Endodermal cell (in vitro differentiated cells): ENCODE data around the gene DLGAP1. TPM values are rescaled to one million over a fixed set of nuclear protein-coding genes. Genes with fewer than 3 reads are reported as not detected.

Experiments
- DNase-seq: peaks from one replicate; pipeline ENCODE4 v3.0.0-alpha.2; 2017
- H3K27ac ChIP-seq: 2 replicates; pipeline ENCODE4 v1.5.1; 2013; ENCODE audit warnings: mild to moderate bottlenecking, low read depth, low read length, moderate library complexity
- H3K27me3 ChIP-seq: 2 replicates; pipeline ENCODE4 v1.6.1; 2013; ENCODE audit warnings: mild to moderate bottlenecking, low read length, moderate library complexity; ENCODE audit not compliant: insufficient read depth, control insufficient read depth, poor library complexity, severe bottlenecking
- H3K36me3 ChIP-seq: 2 replicates; pipeline ENCODE4 v1.7.0; 2013; ENCODE audit warnings: mild to moderate bottlenecking, low read length, moderate library complexity; ENCODE audit not compliant: control insufficient read depth, insufficient read depth
- H3K4me1 ChIP-seq: one replicate; pipeline ENCODE4 v1.7.0; 2013; ENCODE audit warnings: low read length; ENCODE audit not compliant: control insufficient read depth, insufficient read depth
- H3K4me3 ChIP-seq: 2 replicates; pipeline ENCODE4 v1.5.1; 2013; ENCODE audit warnings: mild to moderate bottlenecking, low read length, moderate library complexity
- H3K9ac ChIP-seq: 2 replicates; pipeline ENCODE4 v1.6.1; 2013; ENCODE audit warnings: mild to moderate bottlenecking, low read length, moderate library complexity; ENCODE audit not compliant: poor library complexity, severe bottlenecking; ENCODE audit errors: extremely low read depth
- H3K9me3 ChIP-seq: 2 replicates; pipeline ENCODE4 v1.6.1; 2013; ENCODE audit warnings: mild to moderate bottlenecking, low read length, moderate library complexity; ENCODE audit not compliant: control insufficient read depth
- H3K27ac Mint-ChIP-seq: 2 replicates; pipeline ENCODE4 v1.8.0; 2020; ENCODE audit warnings: mixed read lengths
- H3K27me3 Mint-ChIP-seq: 2 replicates; pipeline ENCODE4 v1.8.0; 2021; ENCODE audit warnings: mild to moderate bottlenecking, mixed read lengths; ENCODE audit not compliant: insufficient read depth
- H3K36me3 Mint-ChIP-seq: 2 replicates; pipeline ENCODE4 v1.8.0; 2020; ENCODE audit warnings: low read depth, mixed read lengths
- H3K4me1 Mint-ChIP-seq: 2 replicates; pipeline ENCODE4 v1.8.0; 2020; ENCODE audit warnings: mixed read lengths
- H3K4me3 Mint-ChIP-seq: 2 replicates; pipeline ENCODE4 v1.8.0; 2020; ENCODE audit warnings: mild to moderate bottlenecking, moderate library complexity, mixed read lengths
- H3K9me3 Mint-ChIP-seq: 2 replicates; pipeline ENCODE4 v1.8.0; 2020; ENCODE audit warnings: mild to moderate bottlenecking, mixed read lengths
- CTCF ChIP-seq: fragments of 200-600 bp; sonication (generic); conservative IDR thresholded peaks from 2 replicates; pipeline ENCODE4 v1.5.0; 2021; ENCODE audit warnings: antibody characterized with exemption, mild to moderate bottlenecking
- WGBS, 2 experiments: methylation state at CpG; one replicate each; pipeline versions ENCODE4 v1.1.5 to v1.1.7; 2013; ENCODE audit warnings: missing lambda C conversion rate in 2 of 2, mixed read lengths in 1 of 2; ENCODE audit not compliant: insufficient coverage in 1 of 2, insufficient read length in 1 of 2; 5-methylcytosine and 5-hydroxymethylcytosine counted together
- total RNA-seq, 2 donors: library from RNA; stranded (reverse); fragmentation: NEBNext Ultra II Directional in 1 of 2; extraction: Animal tissue kit (Norgen Biotek cat#: 25700) in 1 of 2; gene quantifications; 2 replicates in 1 of 2; 3 replicates in 1 of 2; pipeline ENCODE4 v1.2.1, GENCODE V29; 2021

Gene DLGAP1
- total RNA-seq, 2 donors from 2014 or later: 11.5 to 21.5 TPM

- H3K9me3 Mint-ChIP-seq: no peaks in the 10 kb centered on the region
- no peaks in the 10 kb centered on the region for H3K27me3 Mint-ChIP-seq
- no peak overlapping the region for H3K27ac Mint-ChIP-seq
- Histone ChIP-seq H3K27me3 (no peaks in the 10 kb centered on the region), H3K4me3 (peak overlapping the region; percentile 90), H3K9ac (peak overlapping the region; percentile 92), H3K27ac (peak overlapping the region; percentile 97), H3K36me3 (peaks cover 20% of the 10 kb centered on the region), H3K4me1 (peaks cover 7% of the 10 kb centered on the region), H3K9me3 (no peaks in the 10 kb centered on the region)
- DNase-seq: no peak
- TF ChIP-seq CTCF: no peak
- WGBS, 2 experiments: 1 to 10% methylated on average over 2 to 5 of the region's 5 CpGs
- peaks cover 21% of the 10 kb centered on the region for H3K4me1 Mint-ChIP-seq
- H3K4me3 Mint-ChIP-seq: no peak overlapping the region
- peaks cover 31% of the 10 kb centered on the region for H3K36me3 Mint-ChIP-seq
Measured at GRCh38 chr18:3605486-3605952, 849.6 kb downstream of the DLGAP1 start.

- H3K4me1 Mint-ChIP-seq: peaks cover 15% of the 10 kb centered on the region
- WGBS, 2 experiments: 0 to 1% methylated on average over 11 to 12 of the region's 12 CpGs
- H3K9ac ChIP-seq: peak overlapping the region; percentile 92
- H3K27me3 Mint-ChIP-seq: no peaks in the 10 kb centered on the region
- no peaks in the 10 kb centered on the region for H3K27me3 ChIP-seq
- no peak overlapping the region for H3K27ac Mint-ChIP-seq
- peak overlapping the region; percentile 97 for H3K27ac ChIP-seq
- peaks cover 35% of the 10 kb centered on the region for H3K36me3 Mint-ChIP-seq
- no peak for DNase-seq
- no peaks in the 10 kb centered on the region for H3K9me3 ChIP-seq
- no peak overlapping the region for H3K4me3 Mint-ChIP-seq
- H3K9me3 Mint-ChIP-seq: no peaks in the 10 kb centered on the region
- H3K4me3 ChIP-seq: peak overlapping the region; percentile 90
- peaks cover 20% of the 10 kb centered on the region for H3K36me3 ChIP-seq
- peaks cover 3% of the 10 kb centered on the region for H3K4me1 ChIP-seq
- no peak for TF ChIP-seq CTCF
Measured at GRCh38 chr18:3604498-3605408, 850.4 kb downstream of the DLGAP1 start.

- Mint-ChIP-seq H3K36me3 (peaks cover 36% of the 10 kb centered on the region), H3K27ac (no peak overlapping the region), H3K27me3 (no peaks in the 10 kb centered on the region), H3K9me3 (no peaks in the 10 kb centered on the region), H3K4me1 (peaks cover 13% of the 10 kb centered on the region), H3K4me3 (no peak overlapping the region)
- Histone ChIP-seq H3K9ac (peak overlapping the region; percentile 92), H3K36me3 (peaks cover 16% of the 10 kb centered on the region), H3K4me1 (peaks cover 3% of the 10 kb centered on the region), H3K9me3 (no peaks in the 10 kb centered on the region), H3K4me3 (peak overlapping the region; percentile 90), H3K27ac (peak overlapping the region; percentile 97), H3K27me3 (no peaks in the 10 kb centered on the region)
- no peak for DNase-seq
- WGBS, 2 experiments: 0% methylated on average over 2 to 4 of the region's 4 CpGs
- no peak for TF ChIP-seq CTCF
Measured at GRCh38 chr18:3604235-3604497, 850.9 kb downstream of the DLGAP1 start.
